Sigmoid colon (tissue), 7 donors: Measurements from ENCODE around the gene CDH23. TPM values are rescaled to one million over a fixed set of nuclear protein-coding genes. Genes with fewer than 3 reads are reported as not detected.
"Not testable (repeated sequence)": the region's sequence is repeated elsewhere in the genome, so short reads cannot be mapped to it uniquely, and the experiment has no call there.

Experiments
- DNase-seq: peaks from one replicate; pipeline ENCODE4 v3.0.0-alpha.2; 2019
- H3K27ac ChIP-seq, 4 donors: fragments of 200-600 bp; sonication (generic); one replicate each; pipeline ENCODE4 v1.5.1; 2016 to 2019; ENCODE audit warnings: mild to moderate bottlenecking in 1 of 4
- H3K27me3 ChIP-seq, 3 donors: fragments of 200-600 bp; sonication (generic); one replicate each; pipeline ENCODE4 v1.5.1; 2019; ENCODE audit warnings: mild to moderate bottlenecking in 1 of 3
- H3K36me3 ChIP-seq, 4 donors: fragments of 200-600 bp; sonication (generic); one replicate each; pipeline ENCODE4 v1.5.1; 2016 to 2019
- H3K4me1 ChIP-seq, 4 donors: fragments of 200-600 bp; sonication (generic); one replicate each; pipeline ENCODE4 v1.5.1; 2017 to 2019
- H3K4me3 ChIP-seq, 4 donors: fragments of 200-600 bp; sonication (generic); one replicate each; pipeline ENCODE4 v1.5.1; 2017 to 2019; ENCODE audit warnings: mild to moderate bottlenecking in 2 of 4, moderate library complexity in 1 of 4
- H3K9me3 ChIP-seq, 4 donors: fragments of 200-600 bp in 3 of 4; sonication (generic) in 3 of 4; one replicate each; pipeline versions ENCODE4 v1.5.1 to v1.6.1; 2013 to 2019
- CTCF ChIP-seq, 4 experiments: fragments of 450-650 bp in 3 of 4; fragments of 200-600 bp in 1 of 4; IDR thresholded peaks; one replicate each; pipeline ENCODE4 v1.5.1; 2016 to 2019; ENCODE audit warnings: antibody characterized with exemption in 4 of 4, mild to moderate bottlenecking in 3 of 4, moderate library complexity in 2 of 4
- EP300 ChIP-seq, 4 donors: sonication (generic); formaldehyde crosslinking; IDR thresholded peaks; one replicate each; pipeline ENCODE4 v1.6.1; 2017; ENCODE audit warnings: antibody characterized with exemption in 4 of 4
- POLR2A ChIP-seq, 2 donors: fragments of 450-650 bp; IDR thresholded peaks; one replicate each; pipeline ENCODE4 v1.6.1; 2016; ENCODE audit warnings: antibody characterized with exemption in 2 of 2, mild to moderate bottlenecking in 2 of 2, moderate library complexity in 2 of 2
- POLR2AphosphoS5 ChIP-seq, 4 donors: sonication (generic); formaldehyde crosslinking; IDR thresholded peaks; one replicate each; pipeline ENCODE4 v1.6.1; 2017; ENCODE audit warnings: antibody characterized with exemption in 4 of 4
- WGBS, 2 donors: extraction: QIAGEN DNeasy Blood & Tissue Kit; methylation state at CpG; one replicate each; pipeline ENCODE4 v1.1.7; 2013; 5-methylcytosine and 5-hydroxymethylcytosine counted together
- intact Hi-C: fragments of 100-400 bp; cut with DNase I; formaldehyde crosslinking; loops from one replicate; pipeline ENCODE4 v1.15.1; 2023
- polyA plus RNA-seq, 3 donors: library from polyadenylated mRNA; stranded (reverse); fragments of 200-250 nt; gene quantifications; one replicate each; pipeline ENCODE4 v1.2.3, GENCODE V29; 2013
- total RNA-seq, 4 donors: library from RNA; depleted of rRNA; stranded (reverse); fragments of >200 nt; gene quantifications; one replicate each; pipeline ENCODE4 v1.1.0, GENCODE V29; 2016
- donor health status: healthy with polysubstance abuse.
- donor health status: Bipolar disorder and iron deficiency.
- donor health status: healthy.

The CDH23 gene
- total and polyA plus RNA-seq, 7 donors, result 1.5 to 7.2 (median 3.0) TPM

GRCh38 chr10:71850021-71850742, 453.5 kb downstream of the CDH23 start:
- WGBS, 2 donors, result 2 to 5% methylated on average over 13 of the region's 13 CpGs
- intact Hi-C loops, result loop anchor here (5.0 kb wide), 2 partner anchors 37 to 83 kb away; no protein-coding TSS in a partner anchor
- H3K27ac ChIP-seq, result peak overlapping the region; percentile 92 to 99 (median 98)
- no peaks in the 10 kb centered on the region for H3K36me3 ChIP-seq
- no peaks in the 10 kb centered on the region for H3K27me3 ChIP-seq
- H3K4me1 ChIP-seq, result peaks cover 0 to 56% (median 49%) of the 10 kb centered on the region in 4 donors
- DNase-seq, result no peak
- no peaks in the 10 kb centered on the region for H3K9me3 ChIP-seq
- H3K4me3 ChIP-seq, result peak overlapping the region; percentile 83 to 100 (median 98)
- TF ChIP-seq CTCF (IDR thresholded peaks at IDR 0.05) (no peak), EP300 (IDR thresholded peaks at IDR 0.05) (no peak), POLR2A (IDR thresholded peaks at IDR 0.05) (no peak), POLR2AphosphoS5 (IDR thresholded peaks at IDR 0.05) (no peak)

- no peaks in the 10 kb centered on the region for H3K36me3 ChIP-seq
- WGBS, 2 donors, result 0 to 1% methylated on average over 49 of the region's 49 CpGs
- H3K27ac ChIP-seq, result peak within 1 kb of the TSS; percentile 92 to 99 (median 98)
- H3K27me3 ChIP-seq, result no peaks in the 10 kb centered on the region
- peaks cover 0 to 50% (median 43%) of the 10 kb centered on the region in 4 donors for H3K4me1 ChIP-seq
- H3K9me3 ChIP-seq, result no peaks in the 10 kb centered on the region
- DNase-seq, result peak; percentile 100
- no peak for TF ChIP-seq CTCF (IDR thresholded peaks at IDR 0.05)
- TF ChIP-seq POLR2AphosphoS5 (IDR thresholded peaks at IDR 0.05), result peak; percentile 99
- TF ChIP-seq EP300 (IDR thresholded peaks at IDR 0.05), result peak in 1 of 4 donors; percentile 65
- peak; percentile 96 to 99 for TF ChIP-seq POLR2A (IDR thresholded peaks at IDR 0.05)
- intact Hi-C loops, result loop anchor here (5.0 kb wide), 2 partner anchors 36 to 84 kb away; no protein-coding TSS in a partner anchor
- H3K4me3 ChIP-seq, result peak within 1 kb of the TSS; percentile 83 to 100 (median 98)
Measured at GRCh38 chr10:71850743-71851464, 454.2 kb downstream of the CDH23 start, which contains the start of gene PSAP. TSS of gene PSAP (minus strand) at chr10:71851251. CDS start at chr10:71851221, 30 bp downstream.

- H3K36me3 ChIP-seq, H3K9me3 ChIP-seq, H3K27me3 ChIP-seq, DNase-seq: not testable (repeated sequence)
- peaks cover 0 to 44% (median 40%) of the 10 kb centered on the region in 4 donors for H3K4me1 ChIP-seq
- H3K27ac ChIP-seq, result peak overlapping the region; percentile 92 to 99 (median 98)
- WGBS, 2 donors, result 44 to 52% methylated on average over 20 of the region's 20 CpGs
- peak overlapping the region; percentile 83 to 100 (median 98) for H3K4me3 ChIP-seq
- intact Hi-C loops, result loop anchor here (5.0 kb wide), 2 partner anchors 36 to 84 kb away; no protein-coding TSS in a partner anchor
Measured at GRCh38 chr10:71851465-71852095, 454.9 kb downstream of the CDH23 start.

GRCh38 chr10:71852355-71852937, 455.7 kb downstream of the CDH23 start:
- no peaks in the 10 kb centered on the region for H3K27me3 ChIP-seq
- 78 to 81% methylated on average over 11 of the region's 11 CpGs for WGBS, 2 donors
- no peak for TF ChIP-seq POLR2AphosphoS5 (IDR thresholded peaks at IDR 0.05)
- intact Hi-C loops, result loop anchor here (5.0 kb wide), 2 partner anchors 35 to 85 kb away; no protein-coding TSS in a partner anchor
- H3K4me3 ChIP-seq, result no peak overlapping the region
- peak; percentile 82 for DNase-seq
- no peaks in the 10 kb centered on the region for H3K36me3 ChIP-seq
- no peaks in the 10 kb centered on the region for H3K9me3 ChIP-seq
- H3K4me1 ChIP-seq, result peaks cover 0 to 37% (median 31%) of the 10 kb centered on the region in 4 donors
- peak overlapping the region in 1 of 4 donors; percentile 97 for H3K27ac ChIP-seq

- H3K9me3 ChIP-seq, result no peaks in the 10 kb centered on the region
- no peaks in the 10 kb centered on the region for H3K27me3 ChIP-seq
- H3K36me3 ChIP-seq, result no peaks in the 10 kb centered on the region
- peaks cover 0 to 22% (median 16%) of the 10 kb centered on the region in 4 donors for H3K4me1 ChIP-seq
- intact Hi-C loops, result loop anchor here (5.0 kb wide), 2 partner anchors 33 to 87 kb away; no protein-coding TSS in a partner anchor
- DNase-seq, result no peak
- no peak overlapping the region for H3K27ac ChIP-seq
- TF ChIP-seq EP300 (IDR thresholded peaks at IDR 0.05) (no peak), POLR2AphosphoS5 (IDR thresholded peaks at IDR 0.05) (no peak), POLR2A (IDR thresholded peaks at IDR 0.05) (no peak), CTCF (IDR thresholded peaks at IDR 0.05) (no peak)
- no peak overlapping the region for H3K4me3 ChIP-seq
- 57 to 70% methylated on average over 5 of the region's 5 CpGs for WGBS, 2 donors
Measured at GRCh38 chr10:71854031-71854430, 457.3 kb downstream of the CDH23 start.
